Lung (tissue), 12 donors: ENCODE measurements around the gene ZBTB11. TPM values are rescaled to one million over a fixed set of nuclear protein-coding genes. Genes with fewer than 3 reads are reported as not detected.

Experiments
- ATAC-seq: fragments of 200-7000 bp; cut with Tn5 transposase; one replicate; pipeline ENCODE4 v1.9.1; 2020; ENCODE audit warnings: moderate number of reproducible peaks; ENCODE audit not compliant: insufficient read depth, low FRiP score
- DNase-seq, 3 donors: peaks; one replicate each; pipeline ENCODE4 v3.0.0-alpha.2; 2013 to 2017
- H3K27ac ChIP-seq, 2 donors: one replicate each; pipeline ENCODE4 v1.5.1; 2013; ENCODE audit warnings: mild to moderate bottlenecking in 2 of 2, moderate library complexity in 2 of 2, control low read depth in 1 of 2, inconsistent platforms in 1 of 2, low read depth in 1 of 2, low read length in 1 of 2
- H3K27me3 ChIP-seq, 3 donors: one replicate each; pipeline ENCODE4 v1.5.1; 2013; ENCODE audit warnings: low read length in 2 of 3; ENCODE audit not compliant: control insufficient read depth in 3 of 3, insufficient read depth in 3 of 3
- H3K36me3 ChIP-seq, 4 donors: one replicate each; pipeline ENCODE4 v1.5.1; 2013; ENCODE audit warnings: low read length in 4 of 4, mild to moderate bottlenecking in 1 of 4, moderate library complexity in 1 of 4; ENCODE audit not compliant: control insufficient read depth in 4 of 4, insufficient read depth in 4 of 4
- H3K4me1 ChIP-seq, 5 donors: one replicate each; pipeline ENCODE4 v1.5.1; 2013; ENCODE audit warnings: low read length in 5 of 5, mild to moderate bottlenecking in 2 of 5, moderate library complexity in 1 of 5; ENCODE audit not compliant: control insufficient read depth in 5 of 5, insufficient read depth in 5 of 5
- H3K4me3 ChIP-seq: one replicate; pipeline ENCODE4 v1.5.1; 2013; ENCODE audit warnings: mild to moderate bottlenecking, control low read depth, moderate library complexity
- H3K9ac ChIP-seq, 2 donors: one replicate each; pipeline ENCODE4 v1.5.1; 2013; ENCODE audit warnings: low read length in 2 of 2, control low read depth in 1 of 2; ENCODE audit not compliant: insufficient read depth in 1 of 2
- H3K9me3 ChIP-seq, 4 donors: one replicate each; pipeline ENCODE4 v1.5.1; 2013; ENCODE audit warnings: low read length in 3 of 4, mild to moderate bottlenecking in 1 of 4, moderate library complexity in 1 of 4; ENCODE audit not compliant: control insufficient read depth in 4 of 4, insufficient read depth in 3 of 4
- CTCF ChIP-seq: IDR thresholded peaks from 2 replicates; pipeline ENCODE4 v1.5.1; 2012; ENCODE audit warnings: mild to moderate bottlenecking; ENCODE audit errors: control extremely low read depth, extremely low read depth
- WGBS, 2 donors: extraction: QIAGEN DNeasy Blood & Tissue Kit; methylation state at CpG; one replicate each; pipeline ENCODE4 v1.1.7; 2013; 5-methylcytosine and 5-hydroxymethylcytosine counted together
- polyA plus RNA-seq, 2 donors: library from polyadenylated mRNA; stranded (reverse); fragments of 200-250 nt; gene quantifications; one replicate each; pipeline ENCODE4 v1.2.1, GENCODE V29; 2013
- total RNA-seq, 2 donors: library from RNA; depleted of rRNA in 1 of 2; stranded (reverse); fragments of >200 nt in 1 of 2; gene quantifications; one replicate each; pipeline ENCODE4 v1.2.1, GENCODE V29; 2014 to 2021
- donor health status: control.
- donor health status: control.
- donor health status: Bipolar disorder and iron deficiency.
- donor health status: healthy.
- donor health status: DM: yes; HTN: yes; CAD: no.

Gene ZBTB11
- total and polyA plus RNA-seq, 4 donors = 7.5 to 42.5 (median 11.8) TPM

GRCh38 chr3:101635954-101636798 is 40.8 kb downstream of the ZBTB11 start:
- WGBS, 2 donors = 55 to 56% methylated on average over 18 of the region's 18 CpGs
- no peak overlapping the region for H3K4me3 ChIP-seq
- H3K27ac ChIP-seq = no peak overlapping the region
- H3K9ac ChIP-seq = peak overlapping the region in 1 of 2 donors; percentile 38
- ATAC-seq = no peak
- no peaks in the 10 kb centered on the region for H3K27me3 ChIP-seq
- H3K36me3 ChIP-seq = no peaks in the 10 kb centered on the region
- no peaks in the 10 kb centered on the region for H3K9me3 ChIP-seq
- H3K4me1 ChIP-seq = no peaks in the 10 kb centered on the region
- DNase-seq = peak; percentile 47 to 60 (median 48)
- TF ChIP-seq CTCF = peak; percentile 15

GRCh38 chr3:101635345-101635744 is 41.6 kb downstream of the ZBTB11 start:
- no peaks in the 10 kb centered on the region for H3K27me3 ChIP-seq
- H3K4me3 ChIP-seq = no peak overlapping the region
- no peaks in the 10 kb centered on the region for H3K4me1 ChIP-seq
- no peak for TF ChIP-seq CTCF
- H3K9me3 ChIP-seq = no peaks in the 10 kb centered on the region
- H3K36me3 ChIP-seq = no peaks in the 10 kb centered on the region
- no peak overlapping the region for H3K27ac ChIP-seq
- 87 to 92% methylated on average over 9 of the region's 9 CpGs for WGBS, 2 donors
- no peak for ATAC-seq
- H3K9ac ChIP-seq = no peak overlapping the region
- no peak for DNase-seq

GRCh38 chr3:101634591-101635196 is 42.2 kb downstream of the ZBTB11 start:
- ATAC-seq (no peak), DNase-seq (no peak)
- 83 to 88% methylated on average over 9 of the region's 9 CpGs for WGBS, 2 donors
- no peak overlapping the region for H3K4me3 ChIP-seq
- no peak overlapping the region for H3K27ac ChIP-seq
- TF ChIP-seq CTCF = no peak
- H3K27me3 ChIP-seq = no peaks in the 10 kb centered on the region
- no peak overlapping the region for H3K9ac ChIP-seq
- H3K4me1 ChIP-seq = no peaks in the 10 kb centered on the region
- H3K36me3 ChIP-seq = no peaks in the 10 kb centered on the region
- no peaks in the 10 kb centered on the region for H3K9me3 ChIP-seq
